CD4-positive, alpha-beta memory T cell (primary cell): ENCODE data around the gene AADACL4. TPM values are rescaled to one million over a fixed set of nuclear protein-coding genes. Genes with fewer than 3 reads are reported as not detected.

Source experiments
- CTCF ChIA-PET: fragments of 350-600 bp; sonication (Branson Sonifier 250); formaldehyde crosslinking; loops from one replicate; lab custom pipeline; 2021; ENCODE audit warnings: inconsistent platforms; ENCODE audit not compliant: partially characterized antibody; lab: Charles Lee
- POLR2A ChIA-PET: fragments of 350-600 bp; sonication (Branson Sonifier 250); formaldehyde crosslinking; loops from one replicate; lab custom pipeline; 2021; ENCODE audit not compliant: partially characterized antibody; lab: Charles Lee
- DNase-seq, 5 donors: peaks; one replicate each; pipeline versions ENCODE4 v3.0.0 to v3.0.0-alpha.2; 2020 to 2022; ENCODE audit warnings: mixed read lengths in 1 of 5
- H3K27ac ChIP-seq: one replicate; pipeline ENCODE4 v1.7.0; 2013; ENCODE audit warnings: low read depth, low read length
- H3K27me3 ChIP-seq: 2 replicates; pipeline ENCODE4 v1.7.0; 2013; ENCODE audit warnings: mild to moderate bottlenecking, low read length, moderate library complexity; ENCODE audit not compliant: insufficient read depth
- H3K36me3 ChIP-seq: 2 replicates; pipeline ENCODE4 v1.7.0; 2013; ENCODE audit warnings: mild to moderate bottlenecking, low read length, moderate library complexity; ENCODE audit not compliant: insufficient read depth
- H3K4me1 ChIP-seq: 2 replicates; pipeline ENCODE4 v1.7.0; 2013; ENCODE audit warnings: mild to moderate bottlenecking, low read length, moderate library complexity; ENCODE audit not compliant: insufficient read depth
- H3K4me3 ChIP-seq, 2 donors: one replicate each; pipeline ENCODE4 v1.7.0; 2013; ENCODE audit warnings: low read length in 2 of 2, mild to moderate bottlenecking in 1 of 2
- H3K9me3 ChIP-seq, 2 donors: one replicate each; pipeline ENCODE4 v1.7.0; 2013; ENCODE audit warnings: low read length in 2 of 2, control low read depth in 1 of 2; ENCODE audit not compliant: control insufficient read depth in 1 of 2
- H3K27ac Mint-ChIP-seq, 7 donors: one replicate each; pipeline ENCODE4 v1.8.0; 2020 to 2021; ENCODE audit warnings: mixed read lengths in 7 of 7, mild to moderate bottlenecking in 6 of 7, inconsistent platforms in 3 of 7, moderate library complexity in 3 of 7
- H3K27me3 Mint-ChIP-seq, 2 donors: one replicate each; pipeline ENCODE4 v1.8.0; 2020 to 2021; ENCODE audit warnings: mixed read lengths in 2 of 2
- H3K36me3 Mint-ChIP-seq, 2 donors: one replicate each; pipeline ENCODE4 v1.8.0; 2020 to 2021; ENCODE audit warnings: mixed read lengths in 2 of 2, inconsistent platforms in 1 of 2, mild to moderate bottlenecking in 1 of 2
- H3K4me1 Mint-ChIP-seq, 4 donors: one replicate each; pipeline ENCODE4 v1.8.0; 2020 to 2021; ENCODE audit warnings: mixed read lengths in 4 of 4, mild to moderate bottlenecking in 1 of 4
- H3K4me3 Mint-ChIP-seq, 8 donors: one replicate each; pipeline ENCODE4 v1.8.0; 2020 to 2021; ENCODE audit warnings: mixed read lengths in 8 of 8, mild to moderate bottlenecking in 7 of 8, moderate library complexity in 6 of 8, inconsistent platforms in 3 of 8
- H3K9me3 Mint-ChIP-seq, 8 donors: one replicate each; pipeline ENCODE4 v1.8.0; 2020 to 2021; ENCODE audit warnings: mixed read lengths in 8 of 8, mild to moderate bottlenecking in 5 of 8, inconsistent platforms in 3 of 8, moderate library complexity in 1 of 8
- intact Hi-C: fragments of 100-400 bp; cut with micrococcal nuclease; formaldehyde crosslinking; loops from one replicate; pipeline ENCODE4 v1.15.1; 2023
- polyA plus RNA-seq, 2 donors: library from polyadenylated mRNA; unstranded; fragments of 300-500 nt; fragmentation: Illumina TruSeq; gene quantifications; one replicate each; pipeline ENCODE4 v1.2.3, GENCODE V29; 2021
- total RNA-seq, 2 experiments: library from RNA; stranded (reverse); gene quantifications; one replicate each; pipeline ENCODE4 v1.2.3, GENCODE V29; 2021

Gene AADACL4
- total and polyA plus RNA-seq, 4 experiments from 2014 or later, result not detected

DNA sequence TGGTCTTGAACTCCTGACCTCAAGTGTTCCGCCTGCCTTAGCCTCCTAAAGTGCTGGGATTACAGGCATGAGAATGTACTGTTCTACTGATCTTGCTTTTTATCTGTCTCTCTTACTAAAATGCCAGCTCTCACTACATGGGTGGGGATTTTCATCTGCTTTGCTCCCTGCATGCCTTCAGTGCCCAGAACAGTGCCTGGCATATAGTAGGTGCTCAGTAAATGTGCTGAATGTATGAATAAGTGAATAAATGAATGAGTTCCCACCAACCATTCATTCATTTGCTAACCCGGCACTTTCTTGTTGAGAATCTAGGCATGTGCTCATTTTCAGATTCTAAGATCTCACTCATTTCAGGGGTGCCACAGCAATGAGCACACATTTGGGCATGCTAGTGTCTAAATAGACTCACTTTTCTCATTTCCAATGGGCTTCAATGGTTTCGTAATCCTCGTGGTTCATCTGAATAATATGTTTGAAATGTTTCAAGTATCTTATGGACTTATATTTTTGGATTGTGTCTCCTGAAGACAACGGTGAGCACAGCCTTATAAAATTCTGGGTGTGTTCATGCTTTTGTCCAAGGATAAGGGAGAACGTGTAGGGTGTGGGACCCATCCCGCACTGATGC lies 33.5 kb upstream of the AADACL4 start:
- no peak for DNase-seq

DNA sequence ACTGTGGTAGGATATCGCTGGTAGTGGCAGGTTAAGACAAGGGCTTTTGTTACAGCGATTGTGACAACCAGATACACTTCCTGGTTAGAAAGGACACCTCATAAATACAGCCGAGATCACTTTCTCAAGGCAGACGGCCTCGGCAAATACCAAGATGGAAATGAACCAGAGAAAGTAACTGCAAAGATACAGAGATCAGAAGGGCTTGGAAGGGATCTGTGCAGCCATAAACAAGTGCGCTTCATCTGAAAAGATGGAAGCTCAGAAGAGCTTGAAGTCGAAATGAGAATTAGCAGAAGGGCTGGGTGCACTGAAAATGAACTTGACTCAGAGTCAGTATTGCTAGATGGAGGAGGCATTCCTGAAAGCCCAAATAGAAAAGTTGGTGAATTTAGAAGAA lies 32.9 kb upstream of the AADACL4 start:
- H3K27ac ChIP-seq, result no peak overlapping the region
- H3K9me3 ChIP-seq, result no peaks in the 10 kb centered on the region
- Mint-ChIP-seq H3K4me1 (peaks cover 35 to 87% (median 61%) of the 10 kb centered on the region in 4 donors), H3K36me3 (peaks cover 33 to 60% of the 10 kb centered on the region in 2 donors), H3K9me3 (peaks cover 0 to 6% (median 0%) of the 10 kb centered on the region in 8 donors), H3K27me3 (no peaks in the 10 kb centered on the region), H3K27ac (peak overlapping the region in 6 of 7 donors; percentile 8 to 80 (median 78)), H3K4me3 (peak overlapping the region in 3 of 8 donors; percentile 21 to 33 (median 32))
- intact Hi-C loops, result no loop called here
- no peaks in the 10 kb centered on the region for H3K27me3 ChIP-seq
- POLR2A ChIA-PET, result interaction anchor here (11.6 kb wide), 1 partner anchor 7 kb away, joined by 327 read pairs; no protein-coding TSS in a partner anchor
- H3K4me3 ChIP-seq, result no peak overlapping the region
- CTCF ChIA-PET, result interaction anchor here (1.1 to 3.2 kb wide), 2 partner anchors 9 to 101 kb away, joined by 3 to 13 read pairs; no protein-coding TSS in a partner anchor
- no peaks in the 10 kb centered on the region for H3K36me3 ChIP-seq
- peaks cover 27% of the 10 kb centered on the region for H3K4me1 ChIP-seq
- DNase-seq, result no peak

More for the DNA sequence above, 33.5 kb upstream of the AADACL4 start:
- Histone ChIP-seq H3K36me3 (no peaks in the 10 kb centered on the region), H3K9me3 (no peaks in the 10 kb centered on the region), H3K4me3 (no peak overlapping the region), H3K27me3 (no peaks in the 10 kb centered on the region), H3K27ac (no peak overlapping the region), H3K4me1 (peaks cover 23% of the 10 kb centered on the region)
- POLR2A ChIA-PET, result interaction anchor here (1.0 to 13.6 kb wide), 2 partner anchors 6 to 9 kb away, joined by 4 to 327 read pairs; partner anchors contain the start of gene DHRS3
- Mint-ChIP-seq H3K27ac (peak overlapping the region in 6 of 7 donors; percentile 8 to 80 (median 78)), H3K27me3 (no peaks in the 10 kb centered on the region), H3K9me3 (peaks cover 0 to 6% (median 0%) of the 10 kb centered on the region in 8 donors), H3K36me3 (peaks cover 33 to 57% of the 10 kb centered on the region in 2 donors), H3K4me1 (peaks cover 37 to 87% (median 58%) of the 10 kb centered on the region in 4 donors), H3K4me3 (peak overlapping the region in 2 of 8 donors; percentile 21 to 27)
- CTCF ChIA-PET, result interaction anchor here (1.1 to 3.2 kb wide), 2 partner anchors 9 to 100 kb away, joined by 3 to 13 read pairs; no protein-coding TSS in a partner anchor
- intact Hi-C loops, result no loop called here

DNA sequence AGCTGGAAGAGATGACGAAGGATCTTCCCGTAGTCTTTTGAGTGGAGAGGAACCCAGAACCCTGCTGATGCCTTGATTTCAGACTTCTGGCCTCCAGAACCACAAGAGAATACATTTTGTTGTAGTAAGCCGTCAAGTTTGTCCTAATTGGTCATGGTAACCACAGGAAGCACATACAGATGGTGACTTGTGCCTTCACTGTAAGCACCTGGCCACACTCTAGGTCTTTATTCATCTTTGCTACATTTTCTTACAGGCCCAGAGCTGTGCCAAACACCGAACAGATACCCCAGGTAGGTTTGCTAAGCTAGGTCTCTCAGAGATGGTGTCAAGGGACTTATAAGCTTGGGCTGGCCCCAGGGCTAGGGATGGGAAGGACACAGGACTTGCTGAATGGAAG lies 30.7 kb upstream of the AADACL4 start:
- ChIA-PET CTCF (interaction anchor here (3.2 kb wide), 1 partner anchor 11 kb away, joined by 13 read pairs; no protein-coding TSS in a partner anchor), POLR2A (interaction anchor here (11.6 kb wide), 1 partner anchor 9 kb away, joined by 327 read pairs; no protein-coding TSS in a partner anchor)
- no peaks in the 10 kb centered on the region for H3K27me3 ChIP-seq
- intact Hi-C loops, result no loop called here
- Mint-ChIP-seq H3K4me3 (peak overlapping the region in 2 of 8 donors; percentile 7 to 22), H3K36me3 (peaks cover 21 to 65% of the 10 kb centered on the region in 2 donors), H3K27me3 (peaks cover 0 to 2% of the 10 kb centered on the region in 2 donors), H3K9me3 (peaks cover 0 to 1% (median 0%) of the 10 kb centered on the region in 8 donors), H3K27ac (peak overlapping the region in 4 of 7 donors; percentile 42 to 70 (median 51)), H3K4me1 (peaks cover 33 to 86% (median 61%) of the 10 kb centered on the region in 4 donors)
- H3K27ac ChIP-seq, result no peak overlapping the region
- H3K9me3 ChIP-seq, result no peaks in the 10 kb centered on the region
- no peak for DNase-seq
- H3K4me1 ChIP-seq, result peaks cover 34% of the 10 kb centered on the region
- H3K4me3 ChIP-seq, result no peak overlapping the region
- H3K36me3 ChIP-seq, result no peaks in the 10 kb centered on the region

DNA sequence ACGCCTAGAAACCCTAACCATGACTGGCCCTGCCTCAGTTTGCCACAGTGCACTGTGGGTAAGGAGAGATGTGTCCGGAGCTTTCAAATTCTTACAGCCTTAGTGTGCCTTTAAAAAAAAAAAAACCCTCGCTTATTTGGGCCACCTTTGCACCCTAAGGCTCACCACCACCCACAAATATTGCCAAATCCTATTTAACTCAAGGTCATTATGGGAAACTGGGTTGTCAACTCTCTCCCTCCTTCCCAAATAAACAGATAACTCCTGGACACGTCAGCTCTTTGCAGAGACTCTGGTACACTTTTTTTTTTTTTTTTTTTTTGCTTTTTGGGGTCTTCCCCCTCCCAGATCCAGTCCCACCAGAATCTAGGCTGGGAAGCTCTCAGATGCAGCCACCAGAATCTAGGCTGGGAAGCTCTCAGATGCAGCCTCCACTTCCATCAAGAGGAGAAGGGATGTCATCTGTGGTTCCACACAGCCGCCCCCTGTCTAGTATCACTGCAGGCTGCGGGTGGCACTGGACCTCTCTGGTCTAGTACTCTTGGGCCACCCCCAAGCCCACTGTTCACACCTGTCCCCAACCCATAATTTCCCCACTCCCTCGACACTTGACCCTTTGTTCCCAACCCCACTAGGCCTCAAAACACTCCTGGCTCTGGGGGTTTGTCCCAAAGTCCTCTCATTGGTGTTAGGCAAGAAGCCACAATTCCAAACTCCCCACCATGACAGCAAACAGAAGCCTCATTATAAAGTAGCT lies 29.3 kb upstream of the AADACL4 start:
- Mint-ChIP-seq H3K4me1 (peaks cover 33 to 91% (median 60%) of the 10 kb centered on the region in 4 donors), H3K27ac (peak overlapping the region; percentile 64 to 99 (median 79)), H3K4me3 (peak overlapping the region; percentile 97 to 99 (median 98)), H3K9me3 (peaks cover 0 to 1% (median 0%) of the 10 kb centered on the region in 8 donors), H3K36me3 (peaks cover 11 to 67% of the 10 kb centered on the region in 2 donors), H3K27me3 (peaks cover 0 to 2% of the 10 kb centered on the region in 2 donors)
- no peaks in the 10 kb centered on the region for H3K36me3 ChIP-seq
- peak overlapping the region in 1 of 2 donors; percentile 87 for H3K4me3 ChIP-seq
- CTCF ChIA-PET, result interaction anchor here (1.2 to 8.5 kb wide), 2 partner anchors 12 to 490 kb away, joined by 3 to 196 read pairs; no protein-coding TSS in a partner anchor
- intact Hi-C loops, result loop anchor here (5.0 kb wide), 1 partner anchor 227 kb away; no protein-coding TSS in a partner anchor
- no peaks in the 10 kb centered on the region for H3K9me3 ChIP-seq
- POLR2A ChIA-PET, result interaction anchor here (0.6 to 11.6 kb wide), 4 partner anchors 11 to 229 kb away, joined by 5 to 327 read pairs (median 75); no protein-coding TSS in a partner anchor
- no peaks in the 10 kb centered on the region for H3K27me3 ChIP-seq
- peaks cover 39% of the 10 kb centered on the region for H3K4me1 ChIP-seq
- DNase-seq, result no peak
- H3K27ac ChIP-seq, result peak overlapping the region; percentile 74

DNA sequence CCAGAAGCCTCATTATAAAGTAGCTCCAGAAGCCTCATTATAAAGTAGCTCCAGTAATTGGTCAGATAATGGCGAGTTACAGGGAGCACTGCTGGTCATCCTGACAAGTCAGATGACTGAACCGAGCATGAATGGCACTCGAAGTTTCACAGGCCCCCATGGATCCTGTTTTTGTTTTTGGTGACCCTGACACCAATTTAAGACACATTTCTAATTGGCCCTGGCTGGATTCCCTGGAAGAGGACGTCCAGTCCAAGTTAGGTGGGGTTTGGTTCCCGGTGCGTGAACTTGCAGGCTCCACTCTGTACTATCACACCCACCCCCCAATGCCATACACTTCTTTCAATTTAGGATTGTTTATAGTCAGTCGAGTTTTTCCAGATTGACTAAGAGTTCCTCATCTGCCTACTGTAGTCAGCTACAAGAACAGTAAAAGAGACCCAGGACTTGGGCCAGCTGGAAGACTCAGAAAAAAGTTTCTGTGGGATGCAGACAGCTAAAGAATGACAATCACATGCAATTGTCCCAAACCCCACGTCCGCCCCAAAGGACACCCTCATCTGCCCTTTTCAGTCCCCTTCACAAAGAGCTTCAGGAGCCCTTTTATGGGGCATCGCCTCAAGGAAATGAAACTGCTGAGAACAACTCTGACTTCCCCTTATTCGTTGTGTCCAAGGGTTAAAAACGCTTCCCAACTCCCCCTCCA lies 28.6 kb upstream of the AADACL4 start:
- Mint-ChIP-seq H3K4me1 (peaks cover 37 to 93% (median 63%) of the 10 kb centered on the region in 4 donors), H3K36me3 (peaks cover 11 to 65% of the 10 kb centered on the region in 2 donors), H3K27ac (peak overlapping the region; percentile 69 to 99 (median 88)), H3K4me3 (peak overlapping the region; percentile 97 to 99 (median 98)), H3K9me3 (peaks cover 0 to 1% (median 0%) of the 10 kb centered on the region in 8 donors), H3K27me3 (peaks cover 0 to 2% of the 10 kb centered on the region in 2 donors)
- H3K36me3 ChIP-seq, result no peaks in the 10 kb centered on the region
- H3K27me3 ChIP-seq, result no peaks in the 10 kb centered on the region
- H3K27ac ChIP-seq, result peak overlapping the region; percentile 74
- H3K9me3 ChIP-seq, result no peaks in the 10 kb centered on the region
- no peak for DNase-seq
- H3K4me1 ChIP-seq, result peaks cover 46% of the 10 kb centered on the region
- peak overlapping the region; percentile 87 to 90 for H3K4me3 ChIP-seq
- CTCF ChIA-PET, result interaction anchor here (1.2 to 8.5 kb wide), 3 partner anchors 12 to 490 kb away, joined by 3 to 196 read pairs (median 3); no protein-coding TSS in a partner anchor
- intact Hi-C loops, result loop anchor here (5.0 kb wide), 1 partner anchor 228 kb away; no protein-coding TSS in a partner anchor
- POLR2A ChIA-PET, result interaction anchor here (1.5 to 11.6 kb wide), 10 partner anchors 11 to 707 kb away, joined by 3 to 327 read pairs (median 12); no protein-coding TSS in a partner anchor
